HEK293 (cell line): ENCODE results near the gene UBE2V1.

Source experiments
- CTCF ChIA-PET: fragments of 350-600 bp; formaldehyde crosslinking; extraction: SDS; loops from one replicate; lab custom pipeline; 2021; ENCODE audit warnings: antibody characterized with exemption; lab: Yijun Ruan, JAX
- POLR2A ChIA-PET: fragments of 300-600 bp; formaldehyde crosslinking; extraction: SDS; loops from one replicate; lab custom pipeline; 2020; ENCODE audit warnings: antibody characterized with exemption, inconsistent platforms; lab: Yijun Ruan, JAX
- H3K27ac ChIP-seq: fragments of 200-500 bp; sonication (Bioruptor generic); 2 replicates; pipeline ENCODE4 v1.5.1; 2014; ENCODE audit warnings: low read depth, low read length, control low read depth, inconsistent platforms; ENCODE audit errors: extremely low read depth
- H3K36me3 ChIP-seq, 2 experiments: fragments of 200-500 bp in 1 of 2; sonication (Bioruptor generic) in 1 of 2; 1 replicate in 1 of 2; 2 replicates in 1 of 2; pipeline ENCODE4 v1.5.1; 2014 to 2017; ENCODE audit warnings: inconsistent platforms in 2 of 2, low read length in 2 of 2; ENCODE audit not compliant: control insufficient read depth in 2 of 2, insufficient read depth in 1 of 2
- H3K4me1 ChIP-seq: fragments of 200-500 bp; sonication (Bioruptor generic); 2 replicates; pipeline ENCODE4 v1.5.1; 2014; ENCODE audit warnings: mild to moderate bottlenecking, low read length, inconsistent platforms; ENCODE audit not compliant: control insufficient read depth, insufficient read depth
- H3K4me3 ChIP-seq: 2 replicates; pipeline ENCODE4 v1.5.1; 2011; ENCODE audit warnings: low read depth, mild to moderate bottlenecking, control low read depth, low read length, moderate library complexity
- H3K9me3 ChIP-seq: fragments of 200-500 bp; sonication (Bioruptor generic); 2 replicates; pipeline ENCODE4 v1.5.1; 2014; ENCODE audit warnings: low read depth, low read length, inconsistent platforms; ENCODE audit not compliant: control insufficient read depth, insufficient read depth
- FEZF1 ChIP-seq: fragments of 450-650 bp; formaldehyde crosslinking; IDR thresholded peaks from 2 replicates; pipeline ENCODE4 v1.5.1; 2016; ENCODE audit warnings: missing biosample characterization, missing genetic modification characterization
- GLI4 ChIP-seq: fragments of 450-650 bp; formaldehyde crosslinking; IDR thresholded peaks from 2 replicates; pipeline ENCODE4 v1.5.1; 2016; ENCODE audit warnings: missing biosample characterization, missing genetic modification characterization
- GLIS1 ChIP-seq: fragments of 450-650 bp; formaldehyde crosslinking; IDR thresholded peaks from 2 replicates; pipeline ENCODE4 v1.5.1; 2016; ENCODE audit warnings: missing biosample characterization, missing genetic modification characterization
- HOXC10 ChIP-seq: sonication (generic); formaldehyde crosslinking; IDR thresholded peaks from 2 replicates; pipeline ENCODE4 v1.8.1; 2023; ENCODE audit warnings: mild to moderate bottlenecking, missing genetic modification reagents
- KLF1 ChIP-seq: fragments of 450-650 bp; formaldehyde crosslinking; IDR thresholded peaks from 2 replicates; pipeline ENCODE4 v1.5.1; 2016; ENCODE audit warnings: missing biosample characterization, missing genetic modification characterization
- KLF16 ChIP-seq: fragments of 450-650 bp; formaldehyde crosslinking; IDR thresholded peaks from 2 replicates; pipeline ENCODE4 v1.5.1; 2017; ENCODE audit warnings: missing biosample characterization, missing genetic modification characterization
- MZF1 ChIP-seq: fragments of 450-650 bp; formaldehyde crosslinking; IDR thresholded peaks from 2 replicates; pipeline ENCODE4 v1.5.1; 2017; ENCODE audit warnings: missing biosample characterization, missing genetic modification characterization, borderline replicate concordance
- TCF7L2 ChIP-seq: IDR thresholded peaks from 2 replicates; pipeline ENCODE4 v1.6.1; 2011; ENCODE audit warnings: low read depth, mild to moderate bottlenecking, inconsistent platforms, low read length, moderate library complexity, borderline replicate concordance
- YY1 ChIP-seq: fragments of 450-650 bp; formaldehyde crosslinking; IDR thresholded peaks from 2 replicates; pipeline ENCODE4 v1.5.1; 2018; ENCODE audit warnings: missing biosample characterization, missing genetic modification characterization
- ZBTB20 ChIP-seq: fragments of 450-650 bp; formaldehyde crosslinking; IDR thresholded peaks from 2 replicates; pipeline ENCODE4 v1.5.1; 2016; ENCODE audit warnings: missing biosample characterization, missing genetic modification characterization
- ZIC2 ChIP-seq: fragments of 450-650 bp; formaldehyde crosslinking; IDR thresholded peaks from 2 replicates; pipeline ENCODE4 v1.5.1; 2016; ENCODE audit warnings: missing biosample characterization, missing genetic modification characterization
- ZNF140 ChIP-seq: fragments of 450-650 bp; formaldehyde crosslinking; IDR thresholded peaks from 2 replicates; pipeline ENCODE4 v1.5.1; 2016; ENCODE audit warnings: missing biosample characterization, missing genetic modification characterization
- ZNF239 ChIP-seq: fragments of 450-650 bp; formaldehyde crosslinking; IDR thresholded peaks from 2 replicates; pipeline ENCODE4 v1.5.1; 2016; ENCODE audit warnings: missing biosample characterization, missing genetic modification characterization
- ZNF366 ChIP-seq: fragments of 450-650 bp; formaldehyde crosslinking; conservative IDR thresholded peaks from 2 replicates; pipeline ENCODE4 v1.5.1; 2016; ENCODE audit warnings: missing biosample characterization, missing genetic modification characterization
- ZNF768 ChIP-seq: fragments of 450-650 bp; formaldehyde crosslinking; IDR thresholded peaks from 2 replicates; pipeline ENCODE4 v1.5.1; 2018; ENCODE audit warnings: missing biosample characterization, mild to moderate bottlenecking, missing genetic modification characterization
- TF ChIP-seq, protein P1 (sequence below): fragments of 450-650 bp; formaldehyde crosslinking; IDR thresholded peaks from 2 replicates; pipeline ENCODE4 v1.5.1; 2016; ENCODE audit warnings: missing biosample characterization, missing genetic modification characterization
- TF ChIP-seq, protein P2 (sequence below): fragments of 450-650 bp; formaldehyde crosslinking; IDR thresholded peaks from 2 replicates; pipeline ENCODE4 v1.5.1; 2016; ENCODE audit warnings: missing biosample characterization, missing genetic modification characterization
- TF ChIP-seq, protein P3 (sequence below): fragments of 450-650 bp; formaldehyde crosslinking; IDR thresholded peaks from 2 replicates; pipeline ENCODE4 v1.5.1; 2016; ENCODE audit warnings: missing biosample characterization, missing genetic modification characterization
- TF ChIP-seq, protein P4 (sequence below): fragments of 450-650 bp; formaldehyde crosslinking; IDR thresholded peaks from 2 replicates; pipeline ENCODE4 v1.5.1; 2016; ENCODE audit warnings: missing biosample characterization, missing genetic modification characterization
- TF ChIP-seq, protein P5 (sequence below): fragments of 450-650 bp; formaldehyde crosslinking; conservative IDR thresholded peaks from 2 replicates; pipeline ENCODE4 v1.5.1; 2016; ENCODE audit warnings: low read depth, missing biosample characterization, missing genetic modification characterization
- TF ChIP-seq, protein P6 (sequence below): fragments of 450-650 bp; formaldehyde crosslinking; IDR thresholded peaks from 2 replicates; pipeline ENCODE4; 2016; ENCODE audit warnings: missing biosample characterization, missing genetic modification characterization

The UBE2V1 gene

DNA sequence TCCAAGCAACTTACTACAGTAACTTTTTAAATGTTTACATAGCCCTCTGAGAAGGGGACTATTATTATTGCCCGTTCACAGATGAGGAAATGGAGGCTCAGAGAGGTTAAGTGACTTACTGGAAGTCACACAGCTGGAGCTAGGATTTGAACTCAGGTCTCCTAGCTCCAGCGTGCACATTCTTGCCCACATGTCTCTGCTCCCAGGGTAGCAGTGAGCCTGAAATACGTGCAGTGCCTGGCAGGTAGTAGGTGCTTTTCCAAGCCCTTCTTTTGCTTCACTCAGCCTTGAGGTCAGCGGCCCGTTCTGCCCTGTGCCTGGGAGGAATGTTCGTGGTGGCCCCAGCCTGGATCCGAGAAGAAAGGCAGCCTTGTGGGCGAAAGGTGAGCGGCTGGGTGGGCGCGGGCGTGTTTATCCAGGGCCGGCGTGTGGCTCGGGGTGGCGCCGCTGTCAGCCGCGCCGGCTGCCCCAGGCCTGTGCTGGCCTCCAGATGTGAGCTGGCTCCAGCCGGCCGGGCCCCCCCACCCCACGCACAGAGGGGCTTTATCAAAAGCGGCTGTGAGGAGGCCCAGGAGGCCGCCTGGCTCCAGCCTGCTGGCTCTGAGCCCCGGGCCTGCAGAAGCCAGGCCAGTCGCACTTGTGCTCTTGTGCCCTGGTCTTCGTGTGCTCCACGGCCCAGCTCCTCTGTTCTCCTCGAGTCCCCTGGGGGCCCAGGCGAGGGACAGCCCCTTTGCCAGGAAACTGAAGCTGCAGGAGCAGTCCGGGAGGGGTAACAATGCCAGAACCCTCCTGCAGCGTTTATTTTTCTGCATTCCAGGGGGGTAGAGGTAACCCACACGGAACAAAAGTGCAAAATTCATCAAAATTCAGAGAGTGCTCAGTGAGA, 58.1 kb downstream of the UBE2V1 start:
- no peak overlapping the region for H3K27ac ChIP-seq
- POLR2A ChIA-PET, result no interaction called here

DNA sequence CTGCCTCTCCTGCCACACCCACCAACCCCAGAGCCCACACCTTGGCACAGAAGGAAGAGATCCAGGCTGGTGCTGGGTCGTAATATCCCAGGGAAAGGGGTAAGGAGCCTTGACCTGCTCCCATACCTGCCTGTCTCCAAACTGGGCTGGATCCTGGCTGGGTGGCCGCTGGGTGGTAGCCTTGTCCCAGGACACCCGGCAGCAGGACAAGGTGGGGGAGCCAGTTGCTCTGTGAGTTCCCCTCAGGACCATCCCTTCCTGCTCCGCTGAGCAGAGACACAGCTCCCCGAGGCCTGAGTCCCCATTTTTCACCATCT, 58.8 kb downstream of the UBE2V1 start:
- no peaks in the 10 kb centered on the region for H3K36me3 ChIP-seq
- no peak overlapping the region for H3K27ac ChIP-seq
- ChIA-PET CTCF (interaction anchor here (1.0 to 1.6 kb wide), 2 partner anchors 15 to 17 kb away, joined by 4 read pairs; no protein-coding TSS in a partner anchor), POLR2A (no interaction called here)
- no peaks in the 10 kb centered on the region for H3K4me1 ChIP-seq
- H3K4me3 ChIP-seq, result no peak overlapping the region
- H3K9me3 ChIP-seq, result no peaks in the 10 kb centered on the region
- TF ChIP-seq, protein P1, sequence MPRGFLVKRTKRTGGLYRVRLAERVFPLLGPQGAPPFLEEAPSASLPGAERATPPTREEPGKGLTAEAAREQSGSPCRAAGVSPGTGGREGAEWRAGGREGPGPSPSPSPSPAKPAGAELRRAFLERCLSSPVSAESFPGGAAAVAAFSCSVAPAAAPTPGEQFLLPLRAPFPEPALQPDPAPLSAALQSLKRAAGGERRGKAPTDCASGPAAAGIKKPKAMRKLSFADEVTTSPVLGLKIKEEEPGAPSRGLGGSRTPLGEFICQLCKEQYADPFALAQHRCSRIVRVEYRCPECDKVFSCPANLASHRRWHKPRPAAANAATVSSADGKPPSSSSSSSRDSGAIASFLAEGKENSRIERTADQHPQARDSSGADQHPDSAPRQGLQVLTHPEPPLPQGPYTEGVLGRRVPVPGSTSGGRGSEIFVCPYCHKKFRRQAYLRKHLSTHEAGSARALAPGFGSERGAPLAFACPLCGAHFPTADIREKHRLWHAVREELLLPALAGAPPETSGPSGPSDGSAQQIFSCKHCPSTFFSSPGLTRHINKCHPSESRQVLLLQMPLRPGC (tag by site-specific recombination), result no peak
- TF ChIP-seq, protein P2, sequence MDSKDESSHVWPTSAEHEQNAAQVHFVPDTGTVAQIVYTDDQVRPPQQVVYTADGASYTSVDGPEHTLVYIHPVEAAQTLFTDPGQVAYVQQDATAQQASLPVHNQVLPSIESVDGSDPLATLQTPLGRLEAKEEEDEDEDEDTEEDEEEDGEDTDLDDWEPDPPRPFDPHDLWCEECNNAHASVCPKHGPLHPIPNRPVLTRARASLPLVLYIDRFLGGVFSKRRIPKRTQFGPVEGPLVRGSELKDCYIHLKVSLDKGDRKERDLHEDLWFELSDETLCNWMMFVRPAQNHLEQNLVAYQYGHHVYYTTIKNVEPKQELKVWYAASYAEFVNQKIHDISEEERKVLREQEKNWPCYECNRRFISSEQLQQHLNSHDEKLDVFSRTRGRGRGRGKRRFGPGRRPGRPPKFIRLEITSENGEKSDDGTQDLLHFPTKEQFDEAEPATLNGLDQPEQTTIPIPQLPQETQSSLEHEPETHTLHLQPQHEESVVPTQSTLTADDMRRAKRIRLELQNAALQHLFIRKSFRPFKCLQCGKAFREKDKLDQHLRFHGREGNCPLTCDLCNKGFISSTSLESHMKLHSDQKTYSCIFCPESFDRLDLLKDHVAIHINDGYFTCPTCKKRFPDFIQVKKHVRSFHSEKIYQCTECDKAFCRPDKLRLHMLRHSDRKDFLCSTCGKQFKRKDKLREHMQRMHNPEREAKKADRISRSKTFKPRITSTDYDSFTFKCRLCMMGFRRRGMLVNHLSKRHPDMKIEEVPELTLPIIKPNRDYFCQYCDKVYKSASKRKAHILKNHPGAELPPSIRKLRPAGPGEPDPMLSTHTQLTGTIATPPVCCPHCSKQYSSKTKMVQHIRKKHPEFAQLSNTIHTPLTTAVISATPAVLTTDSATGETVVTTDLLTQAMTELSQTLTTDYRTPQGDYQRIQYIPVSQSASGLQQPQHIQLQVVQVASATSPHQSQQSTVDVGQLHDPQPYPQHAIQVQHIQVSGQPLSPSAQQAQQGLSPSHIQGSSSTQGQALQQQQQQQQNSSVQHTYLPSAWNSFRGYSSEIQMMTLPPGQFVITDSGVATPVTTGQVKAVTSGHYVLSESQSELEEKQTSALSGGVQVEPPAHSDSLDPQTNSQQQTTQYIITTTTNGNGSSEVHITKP (tag by site-specific recombination), result no peak
- no peak for TF ChIP-seq GLI4 (tag by site-specific recombination)
- TF ChIP-seq, protein P3, sequence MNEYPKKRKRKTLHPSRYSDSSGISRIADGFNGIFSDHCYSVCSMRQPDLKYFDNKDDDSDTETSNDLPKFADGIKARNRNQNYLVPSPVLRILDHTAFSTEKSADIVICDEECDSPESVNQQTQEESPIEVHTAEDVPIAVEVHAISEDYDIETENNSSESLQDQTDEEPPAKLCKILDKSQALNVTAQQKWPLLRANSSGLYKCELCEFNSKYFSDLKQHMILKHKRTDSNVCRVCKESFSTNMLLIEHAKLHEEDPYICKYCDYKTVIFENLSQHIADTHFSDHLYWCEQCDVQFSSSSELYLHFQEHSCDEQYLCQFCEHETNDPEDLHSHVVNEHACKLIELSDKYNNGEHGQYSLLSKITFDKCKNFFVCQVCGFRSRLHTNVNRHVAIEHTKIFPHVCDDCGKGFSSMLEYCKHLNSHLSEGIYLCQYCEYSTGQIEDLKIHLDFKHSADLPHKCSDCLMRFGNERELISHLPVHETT (tag by site-specific recombination), result no peak
- no peak for TF ChIP-seq ZBTB20
- TF ChIP-seq HOXC10 (CRISPR knock-in tag), result no peak
- TF ChIP-seq, protein P4, sequence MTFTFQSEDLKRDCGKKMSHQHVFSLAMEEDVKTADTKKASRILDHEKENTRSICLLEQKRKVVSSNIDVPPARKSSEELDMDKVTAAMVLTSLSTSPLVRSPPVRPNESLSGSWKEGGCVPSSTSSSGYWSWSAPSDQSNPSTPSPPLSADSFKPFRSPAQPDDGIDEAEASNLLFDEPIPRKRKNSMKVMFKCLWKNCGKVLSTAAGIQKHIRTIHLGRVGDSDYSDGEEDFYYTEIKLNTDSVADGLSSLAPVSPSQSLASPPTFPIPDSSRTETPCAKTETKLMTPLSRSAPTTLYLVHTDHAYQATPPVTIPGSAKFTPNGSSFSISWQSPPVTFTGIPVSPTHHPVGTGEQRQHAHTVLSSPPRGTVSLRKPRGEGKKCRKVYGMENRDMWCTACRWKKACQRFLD (tag by site-specific recombination), result no peak
- TF ChIP-seq FEZF1 (tag by site-specific recombination), result no peak
- TF ChIP-seq MZF1 (tag by site-specific recombination), result no peak
- no peak for TF ChIP-seq ZNF239 (tag by site-specific recombination)
- no peak for TF ChIP-seq ZNF366 (tag by site-specific recombination)
- TF ChIP-seq, protein P5, sequence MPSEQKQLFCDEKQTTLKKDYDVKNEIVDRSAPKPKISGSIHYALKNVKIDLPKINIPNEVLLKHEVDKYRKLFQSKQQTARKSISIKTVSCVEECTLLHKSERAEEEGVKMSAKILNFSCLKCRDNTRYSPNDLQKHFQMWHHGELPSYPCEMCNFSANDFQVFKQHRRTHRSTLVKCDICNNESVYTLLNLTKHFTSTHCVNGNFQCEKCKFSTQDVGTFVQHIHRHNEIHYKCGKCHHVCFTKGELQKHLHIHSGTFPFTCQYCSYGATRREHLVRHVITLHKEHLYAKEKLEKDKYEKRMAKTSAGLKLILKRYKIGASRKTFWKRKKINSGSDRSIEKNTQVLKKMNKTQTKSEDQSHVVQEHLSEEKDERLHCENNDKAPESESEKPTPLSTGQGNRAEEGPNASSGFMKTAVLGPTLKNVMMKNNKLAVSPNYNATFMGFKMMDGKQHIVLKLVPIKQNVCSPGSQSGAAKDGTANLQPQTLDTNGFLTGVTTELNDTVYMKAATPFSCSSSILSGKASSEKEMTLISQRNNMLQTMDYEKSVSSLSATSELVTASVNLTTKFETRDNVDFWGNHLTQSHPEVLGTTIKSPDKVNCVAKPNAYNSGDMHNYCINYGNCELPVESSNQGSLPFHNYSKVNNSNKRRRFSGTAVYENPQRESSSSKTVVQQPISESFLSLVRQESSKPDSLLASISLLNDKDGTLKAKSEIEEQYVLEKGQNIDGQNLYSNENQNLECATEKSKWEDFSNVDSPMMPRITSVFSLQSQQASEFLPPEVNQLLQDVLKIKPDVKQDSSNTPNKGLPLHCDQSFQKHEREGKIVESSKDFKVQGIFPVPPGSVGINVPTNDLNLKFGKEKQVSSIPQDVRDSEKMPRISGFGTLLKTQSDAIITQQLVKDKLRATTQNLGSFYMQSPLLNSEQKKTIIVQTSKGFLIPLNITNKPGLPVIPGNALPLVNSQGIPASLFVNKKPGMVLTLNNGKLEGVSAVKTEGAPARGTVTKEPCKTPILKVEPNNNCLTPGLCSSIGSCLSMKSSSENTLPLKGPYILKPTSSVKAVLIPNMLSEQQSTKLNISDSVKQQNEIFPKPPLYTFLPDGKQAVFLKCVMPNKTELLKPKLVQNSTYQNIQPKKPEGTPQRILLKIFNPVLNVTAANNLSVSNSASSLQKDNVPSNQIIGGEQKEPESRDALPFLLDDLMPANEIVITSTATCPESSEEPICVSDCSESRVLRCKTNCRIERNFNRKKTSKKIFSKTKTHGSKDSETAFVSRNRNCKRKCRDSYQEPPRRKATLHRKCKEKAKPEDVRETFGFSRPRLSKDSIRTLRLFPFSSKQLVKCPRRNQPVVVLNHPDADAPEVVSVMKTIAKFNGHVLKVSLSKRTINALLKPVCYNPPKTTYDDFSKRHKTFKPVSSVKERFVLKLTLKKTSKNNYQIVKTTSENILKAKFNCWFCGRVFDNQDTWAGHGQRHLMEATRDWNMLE (tag by site-specific recombination), result no peak
- no peak for TF ChIP-seq KLF16 (tag by site-specific recombination)
- TF ChIP-seq YY1, result no peak
- TF ChIP-seq KLF1 (tag by site-specific recombination), result no peak
- TF ChIP-seq, protein P6, sequence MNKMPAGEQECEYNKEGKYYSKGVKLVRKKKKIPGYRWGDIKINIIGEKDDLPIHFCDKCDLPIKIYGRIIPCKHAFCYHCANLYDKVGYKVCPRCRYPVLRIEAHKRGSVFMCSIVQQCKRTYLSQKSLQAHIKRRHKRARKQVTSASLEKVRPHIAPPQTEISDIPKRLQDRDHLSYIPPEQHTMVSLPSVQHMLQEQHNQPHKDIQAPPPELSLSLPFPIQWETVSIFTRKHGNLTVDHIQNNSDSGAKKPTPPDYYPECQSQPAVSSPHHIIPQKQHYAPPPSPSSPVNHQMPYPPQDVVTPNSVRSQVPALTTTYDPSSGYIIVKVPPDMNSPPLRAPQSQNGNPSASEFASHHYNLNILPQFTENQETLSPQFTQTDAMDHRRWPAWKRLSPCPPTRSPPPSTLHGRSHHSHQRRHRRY (tag by site-specific recombination), result no peak

More for the DNA sequence above, 58.1 kb downstream of the UBE2V1 start:
- no peaks in the 10 kb centered on the region for H3K4me1 ChIP-seq
- TF ChIP-seq ZIC2 (tag by site-specific recombination) (peak; percentile 57), ZNF140 (no peak), TCF7L2 (no peak), GLIS1 (tag by site-specific recombination) (peak; percentile 90), ZNF768 (tag by site-specific recombination) (0 out of 2 replicates have a peak, but pooled peaks have one; percentile 66)
- H3K9me3 ChIP-seq, result no peaks in the 10 kb centered on the region
- no peak overlapping the region for H3K4me3 ChIP-seq
- H3K36me3 ChIP-seq, result no peaks in the 10 kb centered on the region
- CTCF ChIA-PET, result interaction anchor here (1.0 kb wide), 1 partner anchor 14 kb away, joined by 4 read pairs; no protein-coding TSS in a partner anchor
